GM12891 (cell line): ENCODE results near the gene UXS1.

ENCODE experiments used
- POLR2A ChIP-seq: IDR thresholded peaks from 2 replicates; pipeline ENCODE4 v1.6.1; 2011; ENCODE audit warnings: low read depth, low read length, control low read depth
- POLR2AphosphoS5 ChIP-seq: IDR thresholded peaks from 2 replicates; pipeline ENCODE4 v1.6.1; 2011; ENCODE audit warnings: low read depth, low read length, control low read depth
- SPI1 ChIP-seq: IDR thresholded peaks from 2 replicates; pipeline ENCODE4 v1.6.1; 2011; ENCODE audit warnings: low read depth, low read length, control low read depth

- TF ChIP-seq SPI1, result no peak
- TF ChIP-seq POLR2A, result no peak
- TF ChIP-seq POLR2AphosphoS5, result no peak
Observed at GRCh38 chr2:106172649-106173048, 21.5 kb downstream of the UXS1 start.
